Transverse colon (tissue), 4 donors: ENCODE data around the gene ANKH.

Source experiments
- EP300 ChIP-seq: sonication (generic); formaldehyde crosslinking; IDR thresholded peaks from one replicate; pipeline ENCODE4 v1.6.1; 2017; ENCODE audit warnings: antibody characterized with exemption, low read depth
- POLR2A ChIP-seq: fragments of 450-650 bp; IDR thresholded peaks from one replicate; pipeline ENCODE4 v1.6.1; 2016; ENCODE audit warnings: antibody characterized with exemption, mild to moderate bottlenecking, moderate library complexity
- POLR2AphosphoS5 ChIP-seq, 3 donors: sonication (generic); formaldehyde crosslinking; IDR thresholded peaks; one replicate each; pipeline ENCODE4 v1.6.1; 2016; ENCODE audit warnings: antibody characterized with exemption in 3 of 3
- TF ChIP-seq, protein P1 (sequence below), 5 experiments: fragments of 200-600 bp in 3 of 5; fragments of 450-650 bp in 2 of 5; sonication (generic) in 3 of 5; IDR thresholded peaks; 1 replicate in 2 of 5; 2 replicates in 3 of 5; pipeline ENCODE4 v1.5.1; 2016 to 2017; ENCODE audit warnings: antibody characterized with exemption in 5 of 5, inconsistent platforms in 3 of 5, mild to moderate bottlenecking in 2 of 5, moderate library complexity in 1 of 5

DNA sequence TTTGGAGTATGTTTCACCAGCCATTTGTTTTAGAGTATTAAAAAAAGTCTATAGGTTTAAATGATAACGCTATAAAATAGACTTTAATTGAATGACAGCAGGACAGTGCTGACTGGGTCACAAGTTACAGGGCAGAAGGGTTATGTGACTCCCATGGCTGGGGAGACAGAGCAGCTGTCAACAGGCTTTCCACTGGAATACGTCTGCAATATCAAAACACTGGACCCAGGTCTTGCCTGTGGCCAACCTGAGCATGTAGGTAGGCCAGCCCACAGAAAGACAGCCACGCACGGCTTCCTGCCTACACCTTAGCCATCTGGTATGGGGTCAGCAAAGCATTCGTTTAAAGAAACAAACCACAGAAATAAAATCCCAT, 126.4 kb downstream of the ANKH start:
- TF ChIP-seq POLR2A, result no peak
- TF ChIP-seq, protein P1, sequence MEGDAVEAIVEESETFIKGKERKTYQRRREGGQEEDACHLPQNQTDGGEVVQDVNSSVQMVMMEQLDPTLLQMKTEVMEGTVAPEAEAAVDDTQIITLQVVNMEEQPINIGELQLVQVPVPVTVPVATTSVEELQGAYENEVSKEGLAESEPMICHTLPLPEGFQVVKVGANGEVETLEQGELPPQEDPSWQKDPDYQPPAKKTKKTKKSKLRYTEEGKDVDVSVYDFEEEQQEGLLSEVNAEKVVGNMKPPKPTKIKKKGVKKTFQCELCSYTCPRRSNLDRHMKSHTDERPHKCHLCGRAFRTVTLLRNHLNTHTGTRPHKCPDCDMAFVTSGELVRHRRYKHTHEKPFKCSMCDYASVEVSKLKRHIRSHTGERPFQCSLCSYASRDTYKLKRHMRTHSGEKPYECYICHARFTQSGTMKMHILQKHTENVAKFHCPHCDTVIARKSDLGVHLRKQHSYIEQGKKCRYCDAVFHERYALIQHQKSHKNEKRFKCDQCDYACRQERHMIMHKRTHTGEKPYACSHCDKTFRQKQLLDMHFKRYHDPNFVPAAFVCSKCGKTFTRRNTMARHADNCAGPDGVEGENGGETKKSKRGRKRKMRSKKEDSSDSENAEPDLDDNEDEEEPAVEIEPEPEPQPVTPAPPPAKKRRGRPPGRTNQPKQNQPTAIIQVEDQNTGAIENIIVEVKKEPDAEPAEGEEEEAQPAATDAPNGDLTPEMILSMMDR (IDR thresholded peaks at IDR 0.05), result no peak
- no peak for TF ChIP-seq POLR2AphosphoS5 (IDR thresholded peaks at IDR 0.05)
- no peak for TF ChIP-seq EP300
